HG03460 (cell line): Measurements from ENCODE around the gene C1orf159.

Experiments
- ATAC-seq: cut with Tn5 transposase; IDR thresholded peaks from one replicate; pipeline ENCODE4 v1.9.1; 2021; ENCODE audit not compliant: unreplicated experiment

The C1orf159 gene

DNA sequence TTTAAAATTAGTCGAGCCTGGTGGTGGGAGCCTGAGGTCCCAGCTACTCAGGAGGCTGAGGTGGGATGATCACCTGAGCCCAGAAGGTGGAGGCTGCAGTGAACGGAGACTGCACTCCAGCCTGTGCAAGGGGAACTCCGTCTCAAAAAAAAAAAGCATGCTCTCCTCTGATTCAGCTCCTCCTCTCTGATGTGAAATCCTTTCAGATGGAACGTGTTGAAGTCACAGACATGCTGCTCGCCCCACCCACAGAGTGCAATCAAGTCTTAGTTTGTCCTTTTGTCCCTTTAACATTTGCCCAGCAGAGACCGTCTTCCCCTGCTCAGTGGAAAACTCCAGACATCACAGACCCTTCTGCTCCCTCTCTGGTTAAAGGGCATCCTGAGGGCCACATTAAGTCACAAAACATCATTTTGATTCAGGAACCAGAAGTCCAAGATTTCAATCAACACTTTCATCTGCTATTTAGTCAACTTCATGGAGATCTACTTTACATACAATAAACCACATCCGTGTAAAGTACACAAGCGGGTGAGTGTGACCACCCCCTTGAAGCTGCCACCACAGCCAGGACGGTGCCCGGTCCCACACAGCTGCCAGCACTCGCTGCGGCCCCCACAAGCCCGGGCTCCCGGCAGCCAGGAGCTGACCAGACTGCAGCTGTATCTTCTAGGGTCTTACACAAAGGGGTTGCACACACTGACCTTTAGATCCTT is 22.8 kb downstream of the C1orf159 start:
- no peak for ATAC-seq

DNA sequence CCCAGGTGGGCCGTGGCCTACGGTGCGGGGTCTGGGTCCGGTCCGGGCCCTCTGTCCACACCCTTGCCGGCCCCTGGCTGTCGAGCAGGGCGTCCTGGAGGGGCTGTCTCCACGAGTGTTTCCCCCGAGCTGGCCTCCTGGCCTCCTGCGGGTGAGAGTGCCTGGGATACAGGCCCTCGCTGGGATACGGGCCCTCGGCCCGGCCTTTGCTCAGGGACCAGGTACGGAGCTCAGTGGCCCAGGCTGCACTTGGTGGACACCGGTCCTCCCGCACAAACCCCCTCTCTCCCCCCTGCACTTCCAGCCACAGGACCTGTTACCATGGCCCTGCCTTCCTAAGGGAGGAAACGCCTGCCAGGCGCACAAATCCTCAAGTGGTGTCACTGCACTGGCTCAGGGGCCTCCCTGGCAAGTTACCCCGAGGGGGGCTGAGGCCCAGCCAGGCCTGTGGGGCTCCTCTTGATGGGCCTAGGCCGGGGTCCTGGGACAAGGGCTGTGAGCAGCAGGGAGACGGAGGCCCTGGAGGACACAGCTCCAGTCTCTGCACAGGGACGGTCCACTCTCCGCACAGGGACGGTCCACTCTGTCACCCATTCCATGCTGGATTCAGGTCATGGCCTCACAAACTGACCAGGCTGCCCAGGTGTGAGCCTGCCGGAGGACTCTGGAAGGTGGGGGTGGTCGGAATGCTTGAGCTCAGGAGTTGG is 23.6 kb downstream of the C1orf159 start:
- ATAC-seq = no peak

DNA sequence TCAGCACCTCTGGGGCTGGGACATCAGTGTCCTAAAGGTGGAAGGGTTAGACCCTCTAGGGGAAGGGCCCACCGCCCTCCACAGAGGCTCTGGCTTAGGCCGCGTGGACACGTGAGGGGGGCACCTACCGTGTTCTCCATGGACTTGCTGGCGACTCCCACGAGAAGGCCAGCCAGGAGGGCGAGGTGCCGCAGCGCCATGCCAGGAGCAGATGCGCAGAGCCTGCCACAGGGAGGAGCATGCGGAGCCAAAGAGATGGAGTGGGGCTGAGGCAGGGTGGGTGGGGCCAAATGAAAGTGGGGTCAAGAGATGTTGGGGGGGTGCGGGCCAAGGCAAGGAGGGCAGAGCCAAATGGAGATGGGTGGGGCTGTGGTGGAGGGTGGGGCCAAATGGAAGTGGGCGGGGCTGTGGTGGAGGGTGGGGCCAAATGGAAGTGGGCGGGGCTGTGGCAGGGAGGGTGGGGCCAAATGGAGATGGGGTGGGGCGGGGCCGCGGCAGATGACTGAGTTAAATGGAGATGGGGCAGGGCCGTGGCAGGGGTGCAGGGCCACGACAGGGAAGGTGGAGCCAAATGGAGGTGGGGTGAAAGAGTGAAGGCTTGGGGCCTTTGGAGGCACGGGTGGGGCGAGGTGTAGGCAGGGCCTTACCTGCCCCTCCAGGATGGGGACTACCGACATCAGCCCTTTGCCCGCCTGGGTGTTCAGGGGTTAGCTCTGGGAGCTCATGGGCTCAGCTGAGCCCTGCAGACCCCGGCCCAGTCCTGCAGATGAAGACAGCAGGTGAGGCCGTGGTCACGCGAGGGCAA is 24.3 kb downstream of the C1orf159 start:
- ATAC-seq = no peak

- no peak for ATAC-seq
These were observed 25.2 kb downstream of the C1orf159 start for GRCh38 chr1:1090424-1091343.

GRCh38 chr1:1089731-1090423 is 26.0 kb downstream of the C1orf159 start:
- ATAC-seq = no peak

- ATAC-seq = no peak
These were observed 26.8 kb downstream of the C1orf159 start for GRCh38 chr1:1088801-1089680.

DNA sequence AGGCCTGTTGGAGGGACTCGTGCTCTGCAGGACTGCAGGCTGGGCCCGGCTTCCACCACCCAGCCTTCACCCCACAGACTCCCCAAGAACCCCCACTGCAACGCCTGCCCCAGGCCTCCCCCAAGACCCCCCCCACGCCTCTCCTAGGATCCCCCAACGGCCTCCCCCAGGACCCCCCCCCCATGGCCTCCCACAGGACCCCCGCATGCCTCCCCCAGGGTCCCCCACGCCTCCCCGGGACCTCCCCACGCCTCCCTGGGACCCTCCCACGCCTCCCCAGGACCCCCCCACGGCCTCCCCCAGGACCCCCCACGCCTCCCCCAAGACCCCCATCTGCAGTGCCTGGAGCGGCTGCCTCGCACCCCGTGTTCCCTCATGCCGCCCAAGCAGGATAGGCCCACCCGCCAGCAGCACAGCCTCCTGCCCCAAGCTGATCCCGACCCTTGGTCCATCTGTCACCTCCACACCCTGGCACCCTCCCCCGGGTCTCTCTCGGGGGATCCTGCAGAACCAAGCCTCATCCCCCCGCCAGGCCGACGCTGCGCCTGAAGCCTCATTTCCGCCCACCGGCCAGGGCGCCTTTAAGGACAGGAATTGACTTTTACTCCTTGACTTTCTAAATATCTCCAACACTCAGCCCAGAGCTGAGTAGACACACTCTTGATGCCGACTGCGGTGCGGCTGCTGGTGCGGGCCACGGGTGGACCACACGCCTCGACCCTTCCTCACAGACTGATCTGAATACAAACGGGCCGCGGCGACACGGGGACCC is 27.7 kb downstream of the C1orf159 start:
- no peak for ATAC-seq

DNA sequence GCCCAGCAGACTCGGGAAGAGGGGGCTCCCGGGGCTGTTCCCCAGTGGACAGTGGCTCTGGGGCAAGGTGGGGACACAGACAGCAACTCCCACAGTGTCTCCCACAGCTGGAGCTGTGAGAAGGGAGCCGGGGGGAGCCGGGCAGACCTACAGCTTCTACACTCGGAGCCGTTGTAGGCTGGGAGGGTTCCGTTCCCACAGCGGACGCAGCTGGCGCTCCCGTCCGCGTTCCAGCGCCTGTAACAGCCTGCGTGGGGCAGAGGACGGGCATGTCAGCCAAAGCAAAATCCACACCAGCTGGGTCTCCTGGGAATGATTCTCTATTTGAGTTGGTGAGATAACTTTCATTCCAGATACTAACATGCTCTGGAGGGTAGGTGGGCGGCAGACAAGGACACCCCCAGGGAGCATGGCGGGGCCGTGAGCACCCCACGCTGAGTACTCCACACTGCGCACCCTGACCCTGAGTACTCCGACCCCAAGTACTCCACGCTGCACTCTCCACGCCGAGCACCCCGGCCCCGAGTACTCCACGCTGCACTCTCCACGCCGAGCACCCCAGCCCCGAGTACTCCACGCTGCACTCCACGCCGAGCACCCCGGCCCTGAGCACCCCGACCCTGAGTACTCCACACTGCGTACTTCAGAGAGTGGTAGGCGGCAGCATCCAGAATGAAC is 28.4 kb downstream of the C1orf159 start:
- no peak for ATAC-seq

DNA sequence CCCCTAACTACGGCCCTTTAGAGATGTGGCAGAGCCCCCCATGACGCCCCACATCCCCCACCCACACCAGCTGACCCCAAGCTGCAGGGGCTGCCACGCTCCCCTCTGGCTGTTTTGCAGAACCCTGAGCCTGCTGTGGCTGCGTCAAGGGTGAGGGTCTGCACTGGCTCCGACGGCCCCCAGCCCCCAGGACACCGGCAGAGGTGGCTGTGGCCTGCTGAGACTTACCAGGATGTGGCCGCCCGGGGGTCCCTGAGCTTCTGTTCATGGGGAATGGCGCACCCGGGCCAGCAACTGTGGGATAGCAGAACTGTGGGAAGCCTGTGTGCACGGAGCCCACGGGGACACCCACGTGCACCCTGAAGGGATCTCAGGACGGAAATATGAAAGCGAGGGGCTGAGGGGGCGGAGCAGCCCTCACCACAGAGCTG is 29.0 kb downstream of the C1orf159 start:
- ATAC-seq = no peak

GRCh38 chr1:1085911-1086841 is 29.7 kb downstream of the C1orf159 start:
- ATAC-seq = no peak

DNA sequence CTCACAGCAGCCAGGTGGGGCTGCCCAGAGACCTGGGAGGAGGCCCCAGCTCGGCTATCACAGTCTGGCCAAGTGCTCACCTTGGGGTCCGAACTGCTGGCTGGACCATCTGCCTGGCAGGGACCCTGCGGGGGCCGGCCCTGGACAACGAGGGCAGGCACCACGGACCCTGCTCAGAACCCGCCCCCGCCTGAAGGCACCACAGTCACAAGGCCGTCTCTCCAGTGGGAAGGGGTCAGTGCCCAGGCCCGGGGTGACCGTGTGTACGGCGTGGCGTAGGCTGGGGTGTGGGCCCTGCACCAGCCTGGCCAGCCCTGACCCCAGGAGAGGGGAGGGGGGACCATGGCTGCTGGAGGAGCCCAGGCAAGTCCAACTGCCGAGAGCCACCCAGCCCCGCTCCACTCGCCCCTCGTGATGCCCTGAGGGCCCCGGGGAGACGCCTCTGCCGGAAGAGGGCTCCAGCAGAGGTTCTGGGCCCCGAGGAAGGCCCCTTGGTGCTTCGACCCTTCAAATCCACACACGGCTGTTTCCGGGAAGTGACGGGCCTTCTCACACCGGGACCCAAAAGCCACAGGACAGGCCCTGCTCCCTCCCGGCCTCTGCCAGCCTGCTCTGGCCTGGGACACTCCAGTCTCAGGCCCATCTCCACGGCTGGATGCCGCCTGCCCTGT is 30.6 kb downstream of the C1orf159 start:
- ATAC-seq = no peak

DNA sequence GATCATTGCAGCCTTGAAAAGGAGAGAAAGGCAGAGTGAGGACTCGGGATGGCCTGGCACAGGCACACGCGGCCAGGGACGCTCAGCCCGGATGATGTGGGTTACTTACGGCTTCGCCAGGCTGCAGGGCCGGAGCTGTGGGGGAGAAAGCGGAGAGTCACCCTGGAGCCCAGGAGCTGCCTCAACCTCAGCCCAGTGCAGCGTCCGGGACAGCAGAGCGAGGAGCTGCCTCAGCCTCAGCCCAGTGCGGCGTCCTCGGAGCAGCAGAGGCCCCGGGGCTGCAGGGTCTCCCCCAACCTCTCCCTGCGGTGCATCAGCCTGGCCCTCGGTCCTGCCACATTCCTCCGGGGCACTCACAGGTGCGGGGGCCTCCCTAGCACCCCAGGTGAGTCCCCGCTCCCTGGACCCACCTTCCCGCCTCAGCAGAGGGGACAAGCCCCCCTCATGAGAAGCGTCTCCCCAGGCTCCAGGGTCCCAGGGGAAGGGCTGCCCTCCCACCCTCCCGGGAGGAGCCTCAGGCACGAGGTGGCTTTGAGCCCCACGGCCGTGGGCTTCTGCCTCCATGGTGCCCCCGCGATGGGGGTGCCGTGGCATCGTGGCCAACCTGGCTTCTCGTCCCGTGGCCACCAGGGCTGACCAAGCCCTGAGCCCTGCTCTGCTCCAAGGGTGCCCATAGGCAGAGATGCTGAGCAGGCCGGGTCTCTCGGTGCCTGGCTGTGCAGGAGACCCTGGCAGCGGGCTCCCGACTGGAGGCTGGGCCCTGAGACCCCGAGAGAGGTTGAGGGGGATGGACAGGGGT is 31.3 kb downstream of the C1orf159 start:
- ATAC-seq = no peak

- ATAC-seq = no peak
These were observed 32.2 kb downstream of the C1orf159 start for GRCh38 chr1:1083416-1084371.

GRCh38 chr1:1082776-1083415 is 33.0 kb downstream of the C1orf159 start:
- no peak for ATAC-seq
